IPS-15b (cell line): ENCODE data around the gene KHDC4.
"Not testable (repeated sequence)": the region's sequence is repeated elsewhere in the genome, so short reads cannot be mapped to it uniquely, and the experiment has no call there.

Experiments
- H3K27me3 ChIP-seq: one replicate; pipeline ENCODE4 v1.6.1; 2013; ENCODE audit warnings: low read length; ENCODE audit not compliant: control insufficient read depth, insufficient read depth
- H3K36me3 ChIP-seq: one replicate; pipeline ENCODE4 v1.6.1; 2013; ENCODE audit warnings: low read length; ENCODE audit not compliant: control insufficient read depth, insufficient read depth
- H3K4me1 ChIP-seq: one replicate; pipeline ENCODE4 v1.6.1; 2013; ENCODE audit warnings: mild to moderate bottlenecking, low read length; ENCODE audit not compliant: control insufficient read depth, insufficient read depth
- H3K4me3 ChIP-seq: one replicate; pipeline ENCODE4 v1.5.1; 2013; ENCODE audit warnings: low read depth, low read length
- H3K9ac ChIP-seq: one replicate; pipeline ENCODE4 v1.6.1; 2013; ENCODE audit warnings: low read depth, mild to moderate bottlenecking, low read length
- H3K9me3 ChIP-seq: one replicate; pipeline ENCODE4 v1.6.1; 2013; ENCODE audit warnings: mild to moderate bottlenecking, low read length; ENCODE audit not compliant: control insufficient read depth, insufficient read depth

KHDC4 gene

DNA sequence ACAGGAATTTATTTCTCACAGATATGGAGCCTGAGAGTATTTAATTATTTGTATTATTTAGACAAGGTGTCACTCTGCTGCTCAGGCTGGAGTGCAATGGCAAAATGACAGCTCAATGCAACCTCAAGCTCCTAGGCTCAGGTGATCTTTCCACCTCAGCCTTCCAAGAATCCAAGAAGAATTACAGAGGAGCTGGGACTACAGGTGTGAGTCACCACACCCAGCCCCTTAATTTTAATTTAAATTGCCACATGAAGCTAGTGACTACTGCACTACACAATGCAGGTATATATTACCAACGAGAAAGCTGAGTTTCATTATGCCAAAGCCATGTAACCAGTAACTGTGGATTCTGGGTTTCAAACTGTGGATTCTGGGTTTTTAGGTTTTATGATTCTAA is 2.1 kb downstream of the KHDC4 start:
- Histone ChIP-seq H3K9ac (no peak overlapping the region), H3K9me3 (no peaks in the 10 kb centered on the region), H3K27me3 (no peaks in the 10 kb centered on the region), H3K36me3 (peaks cover 27% of the 10 kb centered on the region), H3K4me3 (no peak overlapping the region), H3K4me1 (no peaks in the 10 kb centered on the region)

- Histone ChIP-seq H3K27me3 (no peaks in the 10 kb centered on the region), H3K36me3 (peaks cover 33% of the 10 kb centered on the region), H3K4me3 (peak overlapping the region; percentile 18), H3K4me1 (no peaks in the 10 kb centered on the region), H3K9ac (no peak overlapping the region), H3K9me3 (no peaks in the 10 kb centered on the region)
These were observed 2.7 kb downstream of the KHDC4 start for GRCh38 chr1:155931332-155932038.

- H3K4me3 ChIP-seq, H3K27me3 ChIP-seq, H3K9me3 ChIP-seq, H3K4me1 ChIP-seq, H3K9ac ChIP-seq: not testable (repeated sequence)
- H3K36me3 ChIP-seq: peaks cover 38% of the 10 kb centered on the region
These were observed 3.5 kb downstream of the KHDC4 start for GRCh38 chr1:155930725-155931124.

DNA sequence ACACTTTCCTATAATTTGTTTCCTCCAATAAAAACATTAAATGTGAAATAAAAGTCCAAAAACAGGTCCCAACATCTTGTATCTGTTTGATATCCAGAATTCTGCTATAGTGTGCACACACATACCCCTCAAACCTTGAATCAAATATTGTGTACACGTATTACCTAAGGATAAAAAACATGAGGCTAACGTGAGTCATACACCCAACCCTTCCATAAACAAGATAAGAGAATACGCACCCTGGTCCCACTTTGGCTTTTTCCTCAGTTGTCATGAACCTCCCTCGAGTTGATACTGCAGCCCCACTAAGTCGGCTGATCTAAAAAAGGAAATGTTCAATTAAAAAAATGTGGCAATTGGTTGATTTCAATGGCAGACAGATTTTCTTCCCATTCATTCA is 5.2 kb downstream of the KHDC4 start:
- no peaks in the 10 kb centered on the region for H3K4me1 ChIP-seq
- no peaks in the 10 kb centered on the region for H3K9me3 ChIP-seq
- no peak overlapping the region for H3K9ac ChIP-seq
- H3K36me3 ChIP-seq: peaks cover 49% of the 10 kb centered on the region
- H3K4me3 ChIP-seq: no peak overlapping the region
- H3K27me3 ChIP-seq: no peaks in the 10 kb centered on the region

- Histone ChIP-seq H3K4me1 (no peaks in the 10 kb centered on the region), H3K27me3 (no peaks in the 10 kb centered on the region), H3K9ac (no peak overlapping the region), H3K9me3 (no peaks in the 10 kb centered on the region), H3K36me3 (peaks cover 63% of the 10 kb centered on the region), H3K4me3 (no peak overlapping the region)
These were observed 8.7 kb downstream of the KHDC4 start for GRCh38 chr1:155925506-155925905.

DNA sequence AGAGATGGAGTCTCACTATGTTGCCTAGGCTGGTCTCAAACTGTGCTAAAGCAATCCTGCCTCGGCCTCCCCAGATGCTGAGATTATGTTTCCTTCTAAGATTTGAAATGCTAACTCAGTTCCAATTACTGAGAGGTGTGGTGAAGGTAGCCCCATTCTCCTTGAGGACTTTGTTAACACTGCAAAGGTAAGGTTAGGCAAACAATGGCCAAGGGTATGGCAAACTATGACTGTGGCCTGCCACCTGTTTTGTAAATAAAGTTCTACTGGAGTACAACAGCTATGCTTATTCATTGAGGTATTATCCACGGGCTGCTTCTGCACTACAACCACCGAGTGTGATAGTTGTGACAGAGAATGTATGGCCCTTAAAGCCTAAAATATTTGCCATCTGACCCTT is 13.5 kb downstream of the KHDC4 start:
- Histone ChIP-seq H3K9ac (no peak overlapping the region), H3K4me1 (no peaks in the 10 kb centered on the region), H3K9me3 (no peaks in the 10 kb centered on the region), H3K27me3 (no peaks in the 10 kb centered on the region), H3K4me3 (no peak overlapping the region), H3K36me3 (peaks cover 58% of the 10 kb centered on the region)

DNA sequence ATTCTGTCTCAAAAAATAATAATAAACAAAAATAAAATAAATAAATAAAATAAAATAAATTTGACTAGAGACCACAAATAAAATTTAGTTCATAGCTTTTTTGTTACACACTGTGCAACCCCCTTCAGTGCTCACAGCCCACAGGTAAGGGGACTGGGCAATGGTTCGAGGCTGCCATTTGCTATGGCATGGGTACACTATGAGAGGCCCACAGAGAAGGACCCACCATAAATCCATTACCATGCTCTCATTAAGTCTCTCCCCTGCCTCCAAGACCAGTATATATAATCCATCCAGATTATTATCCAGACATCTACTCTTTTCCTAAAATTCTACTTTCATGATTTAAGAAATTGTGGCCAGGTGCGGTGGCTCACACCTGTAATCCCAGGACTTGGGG is 14.4 kb downstream of the KHDC4 start:
- Histone ChIP-seq H3K27me3 (no peaks in the 10 kb centered on the region), H3K9ac (no peak overlapping the region), H3K4me3 (no peak overlapping the region), H3K36me3 (peaks cover 55% of the 10 kb centered on the region), H3K4me1 (no peaks in the 10 kb centered on the region), H3K9me3 (no peaks in the 10 kb centered on the region)

- no peaks in the 10 kb centered on the region for H3K9me3 ChIP-seq
- no peaks in the 10 kb centered on the region for H3K27me3 ChIP-seq
- H3K36me3 ChIP-seq: peaks cover 54% of the 10 kb centered on the region
These were observed 15.6 kb downstream of the KHDC4 start for GRCh38 chr1:155918660-155919059.

GRCh38 chr1:155913969-155914757 is 20.1 kb downstream of the KHDC4 start:
- Histone ChIP-seq H3K4me3 (no peak overlapping the region), H3K9ac (no peak overlapping the region), H3K36me3 (peaks cover 26% of the 10 kb centered on the region), H3K4me1 (no peaks in the 10 kb centered on the region), H3K9me3 (no peaks in the 10 kb centered on the region), H3K27me3 (no peaks in the 10 kb centered on the region)

More at GRCh38 chr1:155918660-155919059, 15.6 kb downstream of the KHDC4 start:
- H3K9ac ChIP-seq: no peak overlapping the region
- no peaks in the 10 kb centered on the region for H3K4me1 ChIP-seq
- no peak overlapping the region for H3K4me3 ChIP-seq

DNA sequence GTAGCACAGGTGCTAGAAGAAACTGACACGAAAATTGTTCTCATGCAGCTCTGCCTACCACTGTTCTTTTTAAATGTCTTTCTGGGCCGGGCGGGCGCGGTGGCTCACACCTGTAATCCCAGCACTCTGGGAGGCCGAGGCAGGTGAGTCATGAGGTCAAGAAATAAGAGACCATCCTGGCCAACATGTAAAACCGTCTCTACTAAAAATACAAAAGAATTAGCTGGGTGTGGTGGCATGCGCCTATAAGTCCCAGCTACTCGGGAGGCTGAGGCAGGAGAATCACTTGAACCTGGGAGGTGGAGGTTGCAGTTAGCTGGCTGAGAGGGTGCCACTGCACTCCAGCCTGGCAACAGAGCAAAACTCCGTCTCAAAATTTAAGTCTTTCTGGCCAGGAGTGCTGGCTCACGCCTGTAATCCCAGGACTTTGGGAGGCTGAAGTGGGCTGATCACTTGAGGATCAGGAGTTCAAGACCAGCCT is 22.1 kb downstream of the KHDC4 start:
- H3K9me3 ChIP-seq: no peaks in the 10 kb centered on the region
- no peaks in the 10 kb centered on the region for H3K4me1 ChIP-seq
- no peak overlapping the region for H3K9ac ChIP-seq
- H3K4me3 ChIP-seq: no peak overlapping the region
- H3K27me3 ChIP-seq: no peaks in the 10 kb centered on the region
- H3K36me3 ChIP-seq: peaks cover 9% of the 10 kb centered on the region

DNA sequence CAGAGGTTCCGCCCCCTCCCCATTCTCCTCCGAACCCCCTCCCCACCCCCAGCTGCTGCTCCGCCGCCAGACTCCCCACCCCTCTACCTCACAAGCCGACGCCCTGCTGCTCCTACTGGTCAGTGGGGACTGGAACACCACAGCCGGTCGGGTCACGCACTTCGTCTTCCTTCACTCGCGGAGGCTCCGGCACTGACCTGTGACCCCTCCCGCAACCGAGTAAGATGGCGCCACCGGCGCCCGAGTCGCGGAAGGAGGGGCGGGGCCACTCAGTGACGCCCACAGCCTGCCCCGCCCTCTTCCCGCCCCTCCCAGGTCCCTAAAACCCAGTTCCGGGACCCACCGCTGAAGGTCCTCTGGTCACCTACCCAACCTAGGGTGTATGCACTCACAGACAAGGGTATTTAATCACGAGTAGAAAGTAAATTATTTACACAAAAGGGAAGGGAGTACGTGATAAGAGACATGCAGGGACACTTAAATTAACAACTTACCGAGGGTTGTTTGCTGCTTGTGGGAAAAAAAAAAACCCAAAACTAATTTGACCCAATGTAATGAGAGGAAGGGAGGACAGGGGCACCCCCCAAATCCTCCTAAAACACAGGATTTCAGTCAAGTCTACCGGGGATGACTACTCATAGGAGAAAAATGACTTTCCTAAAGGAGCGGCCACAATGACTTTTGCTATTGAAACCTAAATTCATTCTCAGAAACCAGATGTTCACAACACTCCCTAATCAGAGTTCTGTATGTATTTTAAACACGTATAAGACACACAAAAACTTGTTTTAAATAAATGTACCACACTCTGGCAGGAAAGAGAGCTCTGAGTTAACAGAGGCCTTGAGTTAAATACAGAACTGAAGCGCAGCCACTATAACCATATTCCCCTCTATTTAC is 22.8 kb downstream of the KHDC4 start, which contains the start of gene RIT1:
TSS of gene RIT1 (minus strand) at position 194 of the 900 bp plus-strand sequence. CDS start 588 bp downstream, outside the sequence.
- Histone ChIP-seq H3K36me3 (peaks cover 15% of the 10 kb centered on the region), H3K9ac (no peak within 1 kb of the TSS), H3K27me3 (no peaks in the 10 kb centered on the region), H3K4me1 (no peaks in the 10 kb centered on the region), H3K4me3 (peak within 1 kb of the TSS; percentile 78), H3K9me3 (no peaks in the 10 kb centered on the region)
